Endothelial cell (in vitro differentiated cells): ENCODE results near the gene TSPY8. TPM values are rescaled to one million over a fixed set of nuclear protein-coding genes. Genes with fewer than 3 reads are reported as not detected.
"Not testable (repeated sequence)": the region's sequence is repeated elsewhere in the genome, so short reads cannot be mapped to it uniquely, and the experiment has no call there.

Experiments
- DNase-seq: peaks from one replicate; pipeline ENCODE4 v3.0.0; 2021; ENCODE audit warnings: low spot score
- H3K27ac Mint-ChIP-seq: one replicate; pipeline ENCODE4 v1.8.0; 2021; ENCODE audit warnings: mixed read lengths, inconsistent platforms; ENCODE audit not compliant: unreplicated experiment
- H3K27me3 Mint-ChIP-seq: one replicate; pipeline ENCODE4 v1.8.0; 2021; ENCODE audit warnings: mild to moderate bottlenecking, moderate library complexity, mixed read lengths, inconsistent platforms; ENCODE audit not compliant: unreplicated experiment
- H3K36me3 Mint-ChIP-seq: one replicate; pipeline ENCODE4 v1.8.0; 2021; ENCODE audit warnings: mild to moderate bottlenecking, low read depth, mixed read lengths, inconsistent platforms; ENCODE audit not compliant: unreplicated experiment
- H3K4me1 Mint-ChIP-seq: one replicate; pipeline ENCODE4 v1.8.0; 2021; ENCODE audit warnings: mild to moderate bottlenecking, mixed read lengths, inconsistent platforms; ENCODE audit not compliant: unreplicated experiment
- H3K4me3 Mint-ChIP-seq: one replicate; pipeline ENCODE4 v1.8.0; 2021; ENCODE audit warnings: mild to moderate bottlenecking, mixed read lengths, inconsistent platforms; ENCODE audit not compliant: unreplicated experiment
- H3K9me3 Mint-ChIP-seq: one replicate; pipeline ENCODE4 v1.8.0; 2021; ENCODE audit warnings: mixed read lengths, inconsistent platforms; ENCODE audit not compliant: unreplicated experiment
- CTCF ChIP-seq: fragments of 200-600 bp; sonication (generic); IDR thresholded peaks from one replicate; pipeline ENCODE4 v1.5.0; 2021; ENCODE audit warnings: antibody characterized with exemption; ENCODE audit not compliant: unreplicated experiment
- long read RNA-seq: library from polyadenylated mRNA; unstranded; transcript quantifications from one replicate; pipeline ENCODE4 v2.0.0, GENCODE V29; 2020; ENCODE audit not compliant: unreplicated experiment
- total RNA-seq: library from RNA; stranded (reverse); fragmentation: NEBNext Ultra II Directional; extraction: Animal tissue kit (Norgen Biotek cat#: 25700); gene quantifications from one replicate; pipeline ENCODE4 v1.2.1, GENCODE V29; 2021; ENCODE audit not compliant: unreplicated experiment

Gene TSPY8
- total RNA-seq, result not detected
- long read RNA-seq, result 0 reads

- not testable (repeated sequence) for H3K27ac Mint-ChIP-seq, H3K27me3 Mint-ChIP-seq, H3K9me3 Mint-ChIP-seq, H3K36me3 Mint-ChIP-seq, H3K4me3 Mint-ChIP-seq, H3K4me1 Mint-ChIP-seq, DNase-seq
Measured at GRCh38 chrY:9357497-9357896, at the start of gene TSPY8. TSPY8 (plus strand) TSS chrY:9357797; CDS start chrY:9357843, 46 bp downstream.

- no peaks in the 10 kb centered on the region for H3K9me3 Mint-ChIP-seq
- no peaks in the 10 kb centered on the region for H3K4me1 Mint-ChIP-seq
- no peaks in the 10 kb centered on the region for H3K36me3 Mint-ChIP-seq
- H3K27me3 Mint-ChIP-seq, result peaks cover 4% of the 10 kb centered on the region
- TF ChIP-seq CTCF, result no peak
- no peak overlapping the region for H3K27ac Mint-ChIP-seq
- no peak for DNase-seq
- H3K4me3 Mint-ChIP-seq, result no peak overlapping the region
Measured at GRCh38 chrY:9320996-9321395, 36.6 kb upstream of the TSPY8 start.

GRCh38 chrY:9337164-9337563 lies 20.4 kb upstream of the TSPY8 start, which contains the start of gene TSPY4:
TSPY4 (plus strand) TSS chrY:9337464; CDS start chrY:9337510, 46 bp downstream.
- H3K36me3 Mint-ChIP-seq, H3K4me3 Mint-ChIP-seq, H3K27ac Mint-ChIP-seq, DNase-seq, H3K9me3 Mint-ChIP-seq, H3K4me1 Mint-ChIP-seq, H3K27me3 Mint-ChIP-seq: not testable (repeated sequence)

GRCh38 chrY:9396527-9396926 lies 38.9 kb downstream of the TSPY8 start:
- H3K27me3 Mint-ChIP-seq, H3K9me3 Mint-ChIP-seq, DNase-seq, H3K4me3 Mint-ChIP-seq, H3K4me1 Mint-ChIP-seq, H3K27ac Mint-ChIP-seq, H3K36me3 Mint-ChIP-seq: not testable (repeated sequence)

- not testable (repeated sequence) for H3K9me3 Mint-ChIP-seq, H3K27me3 Mint-ChIP-seq, H3K27ac Mint-ChIP-seq
Measured at GRCh38 chrY:9398121-9398520, 40.5 kb downstream of the TSPY8 start, which contains the start of gene TSPY3. TSPY3 (plus strand) TSS chrY:9398421; CDS start chrY:9398467, 46 bp downstream.

More at GRCh38 chrY:9398121-9398520, 40.5 kb downstream of the TSPY8 start, which contains the start of gene TSPY3:
- H3K4me3 Mint-ChIP-seq, H3K4me1 Mint-ChIP-seq, DNase-seq, H3K36me3 Mint-ChIP-seq: not testable (repeated sequence)

Other genes with a start within 250 kb of the TSPY8 start
- gene TSPY4, start 20.3 kb upstream of the TSPY8 start, total RNA-seq, result not detected
- not detected for gene TSPY3, start 40.6 kb downstream of the TSPY8 start, total RNA-seq
- not detected for gene TSPY1, start 109.2 kb downstream of the TSPY8 start, total RNA-seq
- gene TSPY9, start 129.5 kb downstream of the TSPY8 start, total RNA-seq, result not detected
- not detected for gene TSPY10, start 170.1 kb downstream of the TSPY8 start, total RNA-seq